GM12878 (cell line): ENCODE results near the gene UCKL1. TPM values are rescaled to one million over a fixed set of nuclear protein-coding genes. Genes with fewer than 3 reads are reported as not detected.

Source experiments
- CREB1 ChIP-seq: IDR thresholded peaks from 2 replicates; pipeline ENCODE4 v1.6.1; 2012; ENCODE audit warnings: low read depth, mild to moderate bottlenecking, inconsistent platforms
- EGR1 ChIP-seq, 2 experiments: IDR thresholded peaks; 1 replicate in 1 of 2; 2 replicates in 1 of 2; pipeline ENCODE4 v1.6.1; 2011 to 2012; ENCODE audit warnings: low read depth in 2 of 2, low read length in 2 of 2, borderline replicate concordance in 1 of 2, mild to moderate bottlenecking in 1 of 2, moderate library complexity in 1 of 2
- PAX5 ChIP-seq: IDR thresholded peaks from 2 replicates; pipeline ENCODE4 v1.6.1; 2011; ENCODE audit warnings: low read depth, low read length, borderline replicate concordance
- PML ChIP-seq: IDR thresholded peaks from 2 replicates; pipeline ENCODE4 v1.6.1; 2012; ENCODE audit warnings: low read length, inconsistent platforms
- ZNF217 ChIP-seq: fragments of 450-650 bp; IDR thresholded peaks from 2 replicates; pipeline ENCODE4 v1.6.1; 2017; ENCODE audit warnings: antibody characterized with exemption, mild to moderate bottlenecking
- ZNF622 ChIP-seq: fragments of 450-650 bp; IDR thresholded peaks from 2 replicates; pipeline ENCODE4 v1.6.1; 2017; ENCODE audit warnings: mild to moderate bottlenecking, inconsistent platforms
- polyA plus RNA-seq, 11 experiments: library from polyadenylated mRNA; depleted of rRNA in 4 of 11; unstranded in 6 of 11; stranded (reverse) in 5 of 11; fragments of >200 nt; fragmentation: Nextera tagmentation in 4 of 11; fragmentation: Illumina TruSeq in 1 of 11; extraction: Ambion mirVana in 4 of 11; extraction: Trizol in 1 of 11; gene quantifications; 1 replicate in 1 of 11; 2 replicates in 10 of 11; pipeline versions ENCODE4 v1.2.1 to v1.2.3, GENCODE V29; 2011 to 2016; ENCODE audit warnings: inconsistent platforms in 2 of 11, missing spikeins in 2 of 11, low read depth in 1 of 11
- total RNA-seq, 4 experiments: library from RNA; depleted of rRNA in 3 of 4; stranded (reverse); fragments of >200 nt in 3 of 4; fragmentation: Illumina TruSeq in 1 of 4; extraction: Trizol in 1 of 4; gene quantifications; 2 replicates each; pipeline versions ENCODE4 v1.2.1 to v1.2.3, GENCODE V29; 2013 to 2021
- TF ChIP-seq, protein P1 (sequence below): fragments of 450-650 bp; IDR thresholded peaks from 2 replicates; pipeline ENCODE4 v1.6.1; 2018; ENCODE audit warnings: borderline replicate concordance, mild to moderate bottlenecking; ENCODE audit not compliant: partially characterized antibody
- TF ChIP-seq, protein P2 (sequence below), 3 experiments: IDR thresholded peaks in 2 of 3; conservative IDR thresholded peaks in 1 of 3; 2 replicates each; pipeline ENCODE4 v1.5.1; 2011; ENCODE audit warnings: low read depth in 3 of 3, low read length in 3 of 3, mild to moderate bottlenecking in 3 of 3, control low read depth in 2 of 3, moderate library complexity in 2 of 3, inconsistent platforms in 1 of 3, mixed read lengths in 1 of 3; ENCODE audit not compliant: control insufficient read depth in 2 of 3, insufficient read depth in 1 of 3; ENCODE audit errors: extremely low read depth in 1 of 3
- TF ChIP-seq, protein P3 (sequence below): IDR thresholded peaks from 2 replicates; pipeline ENCODE4 v1.6.1; 2011; ENCODE audit warnings: low read depth, mild to moderate bottlenecking, low read length, moderate library complexity, borderline replicate concordance; ENCODE audit errors: extremely low read depth
- TF ChIP-seq, protein P4 (sequence below): fragments of 150-350 bp; IDR thresholded peaks from 2 replicates; pipeline ENCODE4 v1.6.1; 2016; ENCODE audit warnings: low read depth, low read length
- TF ChIP-seq, protein P5 (sequence below): fragments of 450-650 bp; IDR thresholded peaks from 2 replicates; pipeline ENCODE4 v1.6.1; 2016; ENCODE audit warnings: mild to moderate bottlenecking, moderate library complexity, borderline replicate concordance

UCKL1 gene
- total and polyA plus RNA-seq, 10 of the 15 experiments (the other 5 are each of a cell fraction or from before 2014, with no cell fraction given), result 2.4 to 36.3 (median 24.8) TPM

DNA sequence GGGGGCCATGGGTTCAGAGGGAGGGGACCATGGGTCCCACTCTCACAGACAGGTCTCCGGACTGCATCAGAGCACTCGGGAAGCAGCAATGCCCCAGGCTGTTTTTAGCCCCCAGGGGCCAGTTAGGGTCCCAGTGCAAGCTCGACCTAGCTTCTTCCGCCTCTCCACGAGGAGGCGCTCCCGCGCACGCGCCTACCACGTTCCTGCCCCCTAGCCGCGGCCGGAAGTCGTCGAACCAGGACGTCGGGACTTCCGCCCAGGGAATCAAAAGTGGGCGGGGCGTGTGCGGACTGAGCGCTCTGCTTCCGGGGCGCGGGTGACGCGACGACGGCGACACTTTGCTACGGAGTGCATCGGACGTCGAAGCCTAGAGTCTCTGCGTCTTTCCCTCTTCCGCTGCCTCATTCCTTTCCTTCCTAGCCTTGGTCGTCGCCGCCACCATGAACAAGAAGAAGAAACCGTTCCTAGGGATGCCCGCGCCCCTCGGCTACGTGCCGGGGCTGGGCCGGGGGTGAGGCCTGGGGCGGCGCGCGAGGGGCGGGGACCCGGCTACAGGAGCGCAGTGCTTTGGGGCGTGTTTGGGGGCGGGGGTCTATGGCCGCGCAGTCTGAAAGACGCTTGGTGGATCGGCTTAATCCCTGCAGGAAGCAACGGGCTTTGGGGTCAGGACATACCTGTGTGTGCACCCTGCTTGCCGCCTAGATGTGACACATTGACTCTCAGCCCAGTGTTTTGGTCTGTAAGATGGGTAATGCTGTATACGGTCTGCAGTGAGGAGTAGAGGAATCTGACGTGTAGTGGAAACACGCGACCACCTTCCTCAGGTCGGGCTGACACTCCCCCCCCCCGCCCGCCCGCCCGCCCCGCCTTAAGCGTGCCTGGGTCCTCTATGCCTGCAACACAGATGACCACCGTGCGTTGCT, 24.9 kb upstream of the UCKL1 start, which contains the start of gene PRPF6 (continued):
- TF ChIP-seq, protein P1, sequence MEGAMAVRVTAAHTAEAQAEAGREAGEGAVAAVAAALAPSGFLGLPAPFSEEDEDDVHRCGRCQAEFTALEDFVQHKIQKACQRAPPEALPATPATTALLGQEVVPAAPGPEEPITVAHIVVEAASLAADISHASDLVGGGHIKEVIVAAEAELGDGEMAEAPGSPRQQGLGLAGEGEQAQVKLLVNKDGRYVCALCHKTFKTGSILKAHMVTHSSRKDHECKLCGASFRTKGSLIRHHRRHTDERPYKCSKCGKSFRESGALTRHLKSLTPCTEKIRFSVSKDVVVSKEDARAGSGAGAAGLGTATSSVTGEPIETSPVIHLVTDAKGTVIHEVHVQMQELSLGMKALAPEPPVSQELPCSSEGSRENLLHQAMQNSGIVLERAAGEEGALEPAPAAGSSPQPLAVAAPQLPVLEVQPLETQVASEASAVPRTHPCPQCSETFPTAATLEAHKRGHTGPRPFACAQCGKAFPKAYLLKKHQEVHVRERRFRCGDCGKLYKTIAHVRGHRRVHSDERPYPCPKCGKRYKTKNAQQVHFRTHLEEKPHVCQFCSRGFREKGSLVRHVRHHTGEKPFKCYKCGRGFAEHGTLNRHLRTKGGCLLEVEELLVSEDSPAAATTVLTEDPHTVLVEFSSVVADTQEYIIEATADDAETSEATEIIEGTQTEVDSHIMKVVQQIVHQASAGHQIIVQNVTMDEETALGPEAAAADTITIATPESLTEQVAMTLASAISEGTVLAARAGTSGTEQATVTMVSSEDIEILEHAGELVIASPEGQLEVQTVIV, result peak; percentile 76
- TF ChIP-seq, protein P2, sequence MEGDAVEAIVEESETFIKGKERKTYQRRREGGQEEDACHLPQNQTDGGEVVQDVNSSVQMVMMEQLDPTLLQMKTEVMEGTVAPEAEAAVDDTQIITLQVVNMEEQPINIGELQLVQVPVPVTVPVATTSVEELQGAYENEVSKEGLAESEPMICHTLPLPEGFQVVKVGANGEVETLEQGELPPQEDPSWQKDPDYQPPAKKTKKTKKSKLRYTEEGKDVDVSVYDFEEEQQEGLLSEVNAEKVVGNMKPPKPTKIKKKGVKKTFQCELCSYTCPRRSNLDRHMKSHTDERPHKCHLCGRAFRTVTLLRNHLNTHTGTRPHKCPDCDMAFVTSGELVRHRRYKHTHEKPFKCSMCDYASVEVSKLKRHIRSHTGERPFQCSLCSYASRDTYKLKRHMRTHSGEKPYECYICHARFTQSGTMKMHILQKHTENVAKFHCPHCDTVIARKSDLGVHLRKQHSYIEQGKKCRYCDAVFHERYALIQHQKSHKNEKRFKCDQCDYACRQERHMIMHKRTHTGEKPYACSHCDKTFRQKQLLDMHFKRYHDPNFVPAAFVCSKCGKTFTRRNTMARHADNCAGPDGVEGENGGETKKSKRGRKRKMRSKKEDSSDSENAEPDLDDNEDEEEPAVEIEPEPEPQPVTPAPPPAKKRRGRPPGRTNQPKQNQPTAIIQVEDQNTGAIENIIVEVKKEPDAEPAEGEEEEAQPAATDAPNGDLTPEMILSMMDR (IDR thresholded peaks at IDR 0.05 in 2 of 3, conservative IDR thresholded peaks at IDR 0.05 in 1 of 3; ENCODE audit: control insufficient read depth in 2 of 3, extremely low read depth in 1 of 3, insufficient read depth in 1 of 3, low read depth in 3 of 3, low read length in 3 of 3), result peak; percentile 83 to 97 (median 88)
- no peak for TF ChIP-seq ZNF217
- TF ChIP-seq, protein P3, sequence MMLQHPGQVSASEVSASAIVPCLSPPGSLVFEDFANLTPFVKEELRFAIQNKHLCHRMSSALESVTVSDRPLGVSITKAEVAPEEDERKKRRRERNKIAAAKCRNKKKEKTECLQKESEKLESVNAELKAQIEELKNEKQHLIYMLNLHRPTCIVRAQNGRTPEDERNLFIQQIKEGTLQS, result 0 out of 2 replicates have a peak, but pooled peaks have one; percentile 52
- TF ChIP-seq PML, result no peak
- no peak for TF ChIP-seq ZNF622
- peak; percentile 44; the same call in 1 of the 2 replicates for TF ChIP-seq PAX5
- TF ChIP-seq EGR1 (IDR thresholded peaks at IDR 0.05; ENCODE audit: borderline replicate concordance in 1 of 2, low read depth in 2 of 2, low read length in 2 of 2), result no peak
- TF ChIP-seq, protein P4, sequence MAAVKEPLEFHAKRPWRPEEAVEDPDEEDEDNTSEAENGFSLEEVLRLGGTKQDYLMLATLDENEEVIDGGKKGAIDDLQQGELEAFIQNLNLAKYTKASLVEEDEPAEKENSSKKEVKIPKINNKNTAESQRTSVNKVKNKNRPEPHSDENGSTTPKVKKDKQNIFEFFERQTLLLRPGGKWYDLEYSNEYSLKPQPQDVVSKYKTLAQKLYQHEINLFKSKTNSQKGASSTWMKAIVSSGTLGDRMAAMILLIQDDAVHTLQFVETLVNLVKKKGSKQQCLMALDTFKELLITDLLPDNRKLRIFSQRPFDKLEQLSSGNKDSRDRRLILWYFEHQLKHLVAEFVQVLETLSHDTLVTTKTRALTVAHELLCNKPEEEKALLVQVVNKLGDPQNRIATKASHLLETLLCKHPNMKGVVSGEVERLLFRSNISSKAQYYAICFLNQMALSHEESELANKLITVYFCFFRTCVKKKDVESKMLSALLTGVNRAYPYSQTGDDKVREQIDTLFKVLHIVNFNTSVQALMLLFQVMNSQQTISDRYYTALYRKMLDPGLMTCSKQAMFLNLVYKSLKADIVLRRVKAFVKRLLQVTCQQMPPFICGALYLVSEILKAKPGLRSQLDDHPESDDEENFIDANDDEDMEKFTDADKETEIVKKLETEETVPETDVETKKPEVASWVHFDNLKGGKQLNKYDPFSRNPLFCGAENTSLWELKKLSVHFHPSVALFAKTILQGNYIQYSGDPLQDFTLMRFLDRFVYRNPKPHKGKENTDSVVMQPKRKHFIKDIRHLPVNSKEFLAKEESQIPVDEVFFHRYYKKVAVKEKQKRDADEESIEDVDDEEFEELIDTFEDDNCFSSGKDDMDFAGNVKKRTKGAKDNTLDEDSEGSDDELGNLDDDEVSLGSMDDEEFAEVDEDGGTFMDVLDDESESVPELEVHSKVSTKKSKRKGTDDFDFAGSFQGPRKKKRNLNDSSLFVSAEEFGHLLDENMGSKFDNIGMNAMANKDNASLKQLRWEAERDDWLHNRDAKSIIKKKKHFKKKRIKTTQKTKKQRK, result no peak
- TF ChIP-seq, protein P5, sequence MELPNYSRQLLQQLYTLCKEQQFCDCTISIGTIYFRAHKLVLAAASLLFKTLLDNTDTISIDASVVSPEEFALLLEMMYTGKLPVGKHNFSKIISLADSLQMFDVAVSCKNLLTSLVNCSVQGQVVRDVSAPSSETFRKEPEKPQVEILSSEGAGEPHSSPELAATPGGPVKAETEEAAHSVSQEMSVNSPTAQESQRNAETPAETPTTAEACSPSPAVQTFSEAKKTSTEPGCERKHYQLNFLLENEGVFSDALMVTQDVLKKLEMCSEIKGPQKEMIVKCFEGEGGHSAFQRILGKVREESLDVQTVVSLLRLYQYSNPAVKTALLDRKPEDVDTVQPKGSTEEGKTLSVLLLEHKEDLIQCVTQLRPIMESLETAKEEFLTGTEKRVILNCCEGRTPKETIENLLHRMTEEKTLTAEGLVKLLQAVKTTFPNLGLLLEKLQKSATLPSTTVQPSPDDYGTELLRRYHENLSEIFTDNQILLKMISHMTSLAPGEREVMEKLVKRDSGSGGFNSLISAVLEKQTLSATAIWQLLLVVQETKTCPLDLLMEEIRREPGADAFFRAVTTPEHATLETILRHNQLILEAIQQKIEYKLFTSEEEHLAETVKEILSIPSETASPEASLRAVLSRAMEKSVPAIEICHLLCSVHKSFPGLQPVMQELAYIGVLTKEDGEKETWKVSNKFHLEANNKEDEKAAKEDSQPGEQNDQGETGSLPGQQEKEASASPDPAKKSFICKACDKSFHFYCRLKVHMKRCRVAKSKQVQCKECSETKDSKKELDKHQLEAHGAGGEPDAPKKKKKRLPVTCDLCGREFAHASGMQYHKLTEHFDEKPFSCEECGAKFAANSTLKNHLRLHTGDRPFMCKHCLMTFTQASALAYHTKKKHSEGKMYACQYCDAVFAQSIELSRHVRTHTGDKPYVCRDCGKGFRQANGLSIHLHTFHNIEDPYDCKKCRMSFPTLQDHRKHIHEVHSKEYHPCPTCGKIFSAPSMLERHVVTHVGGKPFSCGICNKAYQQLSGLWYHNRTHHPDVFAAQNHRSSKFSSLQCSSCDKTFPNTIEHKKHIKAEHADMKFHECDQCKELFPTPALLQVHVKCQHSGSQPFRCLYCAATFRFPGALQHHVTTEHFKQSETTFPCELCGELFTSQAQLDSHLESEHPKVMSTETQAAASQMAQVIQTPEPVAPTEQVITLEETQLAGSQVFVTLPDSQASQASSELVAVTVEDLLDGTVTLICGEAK, result peak; percentile 97
- no peak for TF ChIP-seq CREB1
